GM23338 (cell line): ENCODE results near the gene POLR2L. TPM values are rescaled to one million over a fixed set of nuclear protein-coding genes. Genes with fewer than 3 reads are reported as not detected.

ENCODE experiments used
- ATAC-seq: fragments of 200-7000 bp; cut with Tn5 transposase; 3 replicates; pipeline ENCODE4 v1.9.1; 2020
- DNase-seq: peaks from one replicate; pipeline ENCODE4 v3.0.0-alpha.2; 2015; ENCODE audit warnings: low spot score
- H2AFZ ChIP-seq: fragments of 200-600 bp; sonication (generic); 2 replicates; pipeline ENCODE4 v1.8.0; 2016; ENCODE audit warnings: antibody characterized with exemption, mild to moderate bottlenecking, moderate library complexity
- H3F3A ChIP-seq: fragments of 200-600 bp; sonication (generic); replicated peaks from 2 replicates; pipeline ENCODE4 v1.8.0; 2017; ENCODE audit warnings: antibody characterized with exemption, mixed run types, low read depth
- H3K27ac ChIP-seq: fragments of 200-600 bp; sonication (generic); 2 replicates; pipeline ENCODE4 v1.6.1; 2016; ENCODE audit warnings: low read depth
- H3K27me3 ChIP-seq: fragments of 200-600 bp; sonication (generic); 2 replicates; pipeline ENCODE4 v1.8.0; 2016; ENCODE audit warnings: mild to moderate bottlenecking, mixed run types, moderate library complexity; ENCODE audit not compliant: insufficient read depth
- H3K36me3 ChIP-seq: fragments of 200-600 bp; sonication (generic); 2 replicates; pipeline ENCODE4 v1.8.0; 2016; ENCODE audit warnings: mild to moderate bottlenecking; ENCODE audit not compliant: insufficient read depth
- H3K4me1 ChIP-seq: fragments of 200-600 bp; sonication (generic); 2 replicates; pipeline ENCODE4 v1.8.0; 2016; ENCODE audit warnings: mild to moderate bottlenecking, moderate library complexity; ENCODE audit not compliant: insufficient read depth
- H3K4me2 ChIP-seq: fragments of 200-600 bp; sonication (generic); 2 replicates; pipeline ENCODE4 v1.7.1; 2017; ENCODE audit warnings: mixed run types
- H3K4me3 ChIP-seq: fragments of 200-600 bp; sonication (generic); 2 replicates; pipeline ENCODE4 v1.6.1; 2016; ENCODE audit warnings: mixed run types
- H3K79me2 ChIP-seq: fragments of 200-600 bp; sonication (generic); replicated peaks from 2 replicates; pipeline ENCODE4 v1.8.0; 2017; ENCODE audit warnings: mild to moderate bottlenecking; ENCODE audit not compliant: insufficient read depth
- H3K9me2 ChIP-seq: fragments of 200-600 bp; sonication (generic); 2 replicates; pipeline ENCODE4 v1.8.0; 2017; ENCODE audit not compliant: insufficient read depth
- H4K20me1 ChIP-seq: fragments of 200-600 bp; sonication (generic); replicated peaks from 2 replicates; pipeline ENCODE4 v1.8.0; 2017; ENCODE audit warnings: mild to moderate bottlenecking; ENCODE audit not compliant: insufficient read depth
- H3K27ac Mint-ChIP-seq: 2 replicates; pipeline ENCODE4 v1.8.0; 2020; ENCODE audit warnings: inconsistent platforms, mild to moderate bottlenecking, moderate library complexity, mixed read lengths
- H3K27me3 Mint-ChIP-seq: 3 replicates; pipeline ENCODE4 v1.8.0; 2022; ENCODE audit warnings: low read depth, mild to moderate bottlenecking, moderate library complexity, mixed read lengths, inconsistent platforms; ENCODE audit not compliant: insufficient read depth, poor library complexity
- H3K36me3 Mint-ChIP-seq: 3 replicates; pipeline ENCODE4 v1.8.0; 2021; ENCODE audit warnings: low read depth, mild to moderate bottlenecking, inconsistent platforms, moderate library complexity, mixed read lengths
- H3K4me1 Mint-ChIP-seq: 3 replicates; pipeline ENCODE4 v1.8.0; 2020; ENCODE audit warnings: mild to moderate bottlenecking, inconsistent platforms, mixed read lengths
- H3K4me3 Mint-ChIP-seq: 3 replicates; pipeline ENCODE4 v1.8.0; 2021; ENCODE audit warnings: moderate library complexity, mild to moderate bottlenecking, inconsistent platforms, mixed read lengths
- H3K9me3 Mint-ChIP-seq: 3 replicates; pipeline ENCODE4 v1.8.0; 2020; ENCODE audit warnings: moderate library complexity, mild to moderate bottlenecking, inconsistent platforms, mixed read lengths
- CREB1 ChIP-seq: fragments of 250-450 bp; sonication (Bioruptor Pico); IDR thresholded peaks from 2 replicates; pipeline ENCODE4 v1.5.0; 2020; ENCODE audit warnings: low read depth, mild to moderate bottlenecking, moderate library complexity
- CTCF ChIP-seq, 2 experiments: fragments of 200-600 bp in 1 of 2; sonication (generic) in 1 of 2; conservative IDR thresholded peaks; 2 replicates each; pipeline versions ENCODE4 v1.5.1 to v1.6.1; 2016 to 2017; ENCODE audit warnings: antibody characterized with exemption in 2 of 2, low read depth in 2 of 2, mild to moderate bottlenecking in 2 of 2, moderate library complexity in 1 of 2
- ETS1 ChIP-seq: IDR thresholded peaks from 2 replicates; pipeline ENCODE4 v1.6.1; 2016; ENCODE audit warnings: antibody characterized with exemption
- EZH2 ChIP-seq: fragments of 200-600 bp; sonication (generic); IDR thresholded peaks from one replicate; pipeline ENCODE4 v1.8.0; 2017; ENCODE audit warnings: antibody characterized with exemption, mild to moderate bottlenecking, low read depth; ENCODE audit not compliant: unreplicated experiment
- JUNB ChIP-seq: IDR thresholded peaks from one replicate; pipeline ENCODE4 v1.6.1; 2016; ENCODE audit warnings: antibody characterized with exemption; ENCODE audit not compliant: unreplicated experiment
- NANOG ChIP-seq: IDR thresholded peaks from 2 replicates; pipeline ENCODE4 v1.6.1; 2016; ENCODE audit warnings: antibody characterized with exemption, borderline replicate concordance
- POLR2AphosphoS5 ChIP-seq: IDR thresholded peaks from 2 replicates; pipeline ENCODE4 v1.6.1; 2016; ENCODE audit warnings: antibody characterized with exemption, low read depth
- REST ChIP-seq: IDR thresholded peaks from one replicate; pipeline ENCODE4 v1.6.1; 2018; ENCODE audit warnings: antibody characterized with exemption; ENCODE audit not compliant: unreplicated experiment
- STAT1 ChIP-seq: IDR thresholded peaks from one replicate; pipeline ENCODE4 v1.6.1; 2016; ENCODE audit warnings: antibody characterized with exemption; ENCODE audit not compliant: unreplicated experiment
- ZNF331 ChIP-seq: fragments of 250-450 bp; sonication (Bioruptor Pico); IDR thresholded peaks from 2 replicates; pipeline ENCODE4 v1.5.0; 2020; ENCODE audit warnings: low read depth, mild to moderate bottlenecking, moderate library complexity
- ZNF462 ChIP-seq: fragments of 250-450 bp; sonication (Bioruptor Pico); IDR thresholded peaks from 2 replicates; pipeline ENCODE4 v1.5.0; 2020; ENCODE audit warnings: mild to moderate bottlenecking, moderate library complexity
- polyA plus RNA-seq: library from polyadenylated mRNA; unstranded; fragments of >200 nt; fragmentation: Nextera tagmentation; extraction: Ambion mirVana; gene quantifications from 2 replicates; pipeline ENCODE4 v1.2.1, GENCODE V29; 2016
- total RNA-seq: library from RNA; depleted of rRNA; stranded (reverse); fragments of >200 nt; shearing (Covaris generic); gene quantifications from 2 replicates; pipeline ENCODE4 v1.2.3, GENCODE V29; 2014

POLR2L gene
- total and polyA plus RNA-seq, 2 experiments from 2014 or later = 32.2 to 369 TPM

- Mint-ChIP-seq H3K4me3 (peak overlapping the region; percentile 76; the same call in 1 of the 3 replicates), H3K36me3 (peaks cover 2% of the 10 kb centered on the region; the same call in 1 of the 3 replicates), H3K9me3 (no peaks in the 10 kb centered on the region), H3K4me1 (peaks cover 7% of the 10 kb centered on the region; the same call in 2 of the 3 replicates), H3K27me3 (peaks cover 16% of the 10 kb centered on the region), H3K27ac (no peak overlapping the region)
- ATAC-seq (no peak), DNase-seq (no peak)
- Histone ChIP-seq H4K20me1 (no peaks in the 10 kb centered on the region), H3K4me3 (no peak overlapping the region; the same call in 1 of the 2 replicates), H3K27ac (no peak overlapping the region), H3K79me2 (peaks cover 11% of the 10 kb centered on the region), H3K9me2 (no peaks in the 10 kb centered on the region), H3K27me3 (no peaks in the 10 kb centered on the region), H3K36me3 (no peaks in the 10 kb centered on the region), H3F3A (peaks cover 24% of the 10 kb centered on the region; the same call in 1 of the 2 replicates), H2AFZ (no peak overlapping the region), H3K4me2 (no peak overlapping the region), H3K4me1 (peaks cover 7% of the 10 kb centered on the region; the same call in 1 of the 2 replicates)
- TF ChIP-seq ETS1 = no peak
- no peak for TF ChIP-seq ZNF462 (CRISPR knock-in tag)
- TF ChIP-seq EZH2 = no peak
- TF ChIP-seq REST = no peak
- no peak for TF ChIP-seq CREB1 (CRISPR knock-in tag)
- TF ChIP-seq ZNF331 (CRISPR knock-in tag) = no peak
- no peak for TF ChIP-seq POLR2AphosphoS5
- TF ChIP-seq NANOG = no peak
- no peak for TF ChIP-seq CTCF (conservative IDR thresholded peaks at IDR 0.05; ENCODE audit: low read depth in 2 of 2)
- no peak for TF ChIP-seq JUNB
- TF ChIP-seq STAT1 = no peak
These were observed 38.9 kb downstream of the POLR2L start for GRCh38 chr11:803467-803742.
